ENCODE data around the gene CYP2W1.
"Not testable (repeated sequence)": the region's sequence is repeated elsewhere in the genome, so short reads cannot be mapped to it uniquely, and the experiment has no call there.

Gene CYP2W1

DNA sequence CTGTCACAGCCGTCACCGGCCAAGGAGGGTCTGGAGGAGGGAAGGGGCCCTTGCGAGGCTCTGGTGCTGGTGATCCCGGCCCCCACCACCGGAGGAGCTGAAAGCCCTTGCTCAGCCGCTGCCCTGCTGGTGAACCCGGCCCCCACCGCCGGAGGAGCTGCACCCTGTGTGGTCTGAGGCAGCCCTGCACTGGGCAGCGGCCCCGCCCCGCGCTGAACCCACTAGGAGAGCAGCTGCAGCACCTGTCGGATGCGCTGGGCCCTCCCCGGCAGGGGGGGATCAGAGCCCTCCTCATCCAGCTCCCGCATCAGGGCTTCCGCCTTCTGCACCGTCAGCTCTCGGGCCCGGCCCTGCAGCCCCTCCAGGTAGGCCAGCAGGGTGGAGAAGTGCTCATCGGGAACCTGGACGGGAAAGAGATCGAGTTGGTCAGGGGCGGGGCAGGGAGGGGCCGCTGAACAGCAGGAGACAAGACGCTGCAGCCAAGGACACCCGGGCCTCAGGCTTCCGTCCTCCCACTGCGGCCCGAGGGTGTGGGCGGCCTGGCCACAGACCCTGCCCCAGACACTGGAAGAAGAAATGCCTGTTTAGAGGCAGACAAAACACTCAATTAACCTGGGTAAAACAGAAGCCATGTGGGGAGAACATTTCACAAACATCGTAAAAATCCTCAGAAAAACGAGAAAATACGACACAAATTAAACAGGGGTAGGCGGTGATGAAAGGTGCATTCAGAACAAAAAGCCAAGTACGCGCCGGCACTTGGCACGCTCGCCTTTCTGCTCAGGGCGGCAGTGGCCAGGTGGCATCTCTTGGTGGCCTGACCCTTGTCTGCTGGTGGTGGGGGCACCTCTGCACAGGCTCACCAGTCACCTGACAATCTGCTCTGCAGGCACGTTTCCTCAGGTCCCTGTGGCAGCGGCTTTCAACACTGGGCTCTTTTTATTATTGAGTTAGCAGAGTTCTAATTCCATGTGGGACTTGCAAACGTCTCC is 14.7 kb downstream of the CYP2W1 start:
- no peak for DNase-seq

GRCh38 chr7:999149-999879 is 16.3 kb downstream of the CYP2W1 start:
- DNase-seq: no peak

- DNase-seq: no peak
Measured at GRCh38 chr7:999941-1000935, 17.3 kb downstream of the CYP2W1 start.

- DNase-seq: not testable (repeated sequence)
Measured at GRCh38 chr7:1001069-1001770, 18.2 kb downstream of the CYP2W1 start.

DNA sequence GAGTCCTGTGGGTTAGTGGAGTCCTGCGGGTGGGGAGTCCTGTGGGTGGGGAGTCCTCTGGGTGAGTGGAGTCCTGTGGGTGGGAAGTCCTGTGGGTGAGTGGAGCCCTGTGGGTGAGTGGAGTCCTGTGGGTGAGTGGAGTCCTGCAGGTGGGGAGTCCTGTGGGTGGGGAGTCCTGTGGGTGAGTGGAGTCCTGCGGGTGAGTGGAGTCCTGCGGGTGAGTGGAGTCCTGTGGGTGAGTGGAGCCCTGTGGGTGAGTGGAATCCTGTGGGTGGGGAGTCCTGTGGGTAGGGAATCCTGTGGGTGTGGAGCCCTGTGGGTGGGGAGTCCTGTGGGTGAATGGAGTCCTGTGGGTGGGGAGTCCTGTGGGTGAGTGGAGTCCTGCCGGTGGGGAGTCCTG is 19.0 kb downstream of the CYP2W1 start:
- DNase-seq: not testable (repeated sequence)

- not testable (repeated sequence) for DNase-seq
Measured at GRCh38 chr7:1002445-1002844, 19.5 kb downstream of the CYP2W1 start.

- DNase-seq: no peak
Measured at GRCh38 chr7:1004018-1004852, 21.3 kb downstream of the CYP2W1 start.

DNA sequence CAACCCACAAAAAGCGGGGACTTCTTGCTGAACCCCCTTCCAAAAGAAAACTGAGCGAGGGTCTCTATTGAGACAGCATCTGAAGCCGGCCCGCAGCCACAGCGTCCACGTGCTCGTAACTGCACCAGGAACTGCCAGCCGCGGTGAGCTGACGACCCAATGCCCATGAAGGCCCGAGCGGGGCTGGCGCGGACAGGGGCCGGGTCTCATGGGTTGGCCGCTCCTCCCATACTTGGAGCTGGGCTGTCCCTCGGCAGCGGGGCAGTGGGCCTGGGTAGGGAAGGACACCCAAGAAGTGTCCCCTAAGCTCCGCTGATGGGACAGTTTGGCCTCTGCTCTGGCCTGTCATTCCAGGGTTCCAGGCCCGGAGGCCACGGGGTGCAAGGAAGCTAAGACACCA is 22.3 kb downstream of the CYP2W1 start:
- no peak for DNase-seq

GRCh38 chr7:1007901-1008300 is 24.9 kb downstream of the CYP2W1 start:
- no peak for DNase-seq

DNA sequence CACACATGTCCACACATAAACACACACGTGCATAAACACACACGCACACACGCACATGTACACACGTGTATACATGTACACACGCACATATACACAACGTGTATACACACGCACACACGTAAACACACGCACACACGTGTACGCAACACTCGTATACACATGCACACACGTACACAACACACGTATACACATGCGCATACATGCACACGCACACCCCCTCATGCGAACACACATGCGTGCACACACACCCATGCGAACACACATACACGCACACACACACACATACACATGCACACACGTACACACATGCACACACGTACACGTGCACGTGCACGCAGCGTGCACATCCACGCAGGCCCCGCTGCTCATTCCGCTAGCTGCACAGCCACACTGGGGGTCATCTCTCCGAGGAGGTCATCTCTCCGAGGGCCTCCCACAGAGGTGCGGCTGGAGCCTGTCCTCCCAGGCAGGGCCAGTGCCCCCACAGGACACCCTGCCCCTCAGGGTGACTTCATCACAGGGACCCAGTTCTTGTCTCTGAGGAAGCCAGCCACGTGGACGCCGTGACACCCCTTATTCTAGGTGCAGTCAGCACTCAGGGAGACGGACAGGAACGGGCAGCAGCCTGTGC is 25.9 kb downstream of the CYP2W1 start:
- DNase-seq: no peak

DNA sequence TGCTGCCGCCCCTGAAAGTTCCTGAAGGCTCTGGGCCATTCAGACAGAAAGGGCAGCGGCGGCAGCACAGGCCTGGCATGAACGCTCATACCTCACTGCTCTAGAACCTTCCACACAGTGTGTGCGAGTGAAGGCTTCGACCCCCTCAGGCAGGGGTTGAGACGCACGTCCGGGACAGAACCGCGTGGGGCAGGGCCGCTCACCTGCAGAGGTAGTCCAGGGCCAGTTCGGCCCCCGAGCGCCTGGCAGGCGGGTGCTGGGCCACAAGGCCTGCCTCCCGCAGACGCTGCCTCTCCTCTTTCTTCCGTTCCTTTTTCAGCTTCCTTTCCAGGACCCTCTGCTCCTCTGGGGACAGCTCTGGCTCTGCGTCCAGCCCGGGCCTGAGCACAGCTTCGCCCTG is 26.8 kb downstream of the CYP2W1 start:
- no peak for DNase-seq

GRCh38 chr7:1010226-1010625 is 27.2 kb downstream of the CYP2W1 start:
- DNase-seq: no peak

- DNase-seq: peak in 2 of 5 experiments; percentile 18 to 73
Measured at GRCh38 chr7:1011297-1012003, 28.5 kb downstream of the CYP2W1 start.

- DNase-seq: no peak
Measured at GRCh38 chr7:1012004-1012715, 29.2 kb downstream of the CYP2W1 start.

DNA sequence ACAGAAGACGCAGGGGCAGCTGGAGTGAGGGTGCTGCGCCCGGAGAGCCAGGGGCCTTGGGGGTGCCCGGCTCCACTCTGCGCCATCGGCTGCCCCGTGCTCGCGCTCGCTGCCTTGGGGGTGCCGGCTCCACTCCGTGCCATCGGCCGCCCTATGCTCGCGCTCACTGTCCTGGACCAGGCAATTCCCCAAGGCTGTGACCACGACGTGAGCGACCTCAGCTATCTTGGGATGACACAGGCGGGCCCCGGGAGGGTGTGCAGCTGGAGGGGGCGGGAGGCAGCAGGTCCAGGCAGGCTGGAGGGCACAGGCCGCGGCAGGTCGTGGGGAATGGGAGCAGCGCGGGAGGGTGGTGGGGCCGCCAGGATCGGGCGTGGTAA is 29.7 kb downstream of the CYP2W1 start:
- no peak for DNase-seq

DNA sequence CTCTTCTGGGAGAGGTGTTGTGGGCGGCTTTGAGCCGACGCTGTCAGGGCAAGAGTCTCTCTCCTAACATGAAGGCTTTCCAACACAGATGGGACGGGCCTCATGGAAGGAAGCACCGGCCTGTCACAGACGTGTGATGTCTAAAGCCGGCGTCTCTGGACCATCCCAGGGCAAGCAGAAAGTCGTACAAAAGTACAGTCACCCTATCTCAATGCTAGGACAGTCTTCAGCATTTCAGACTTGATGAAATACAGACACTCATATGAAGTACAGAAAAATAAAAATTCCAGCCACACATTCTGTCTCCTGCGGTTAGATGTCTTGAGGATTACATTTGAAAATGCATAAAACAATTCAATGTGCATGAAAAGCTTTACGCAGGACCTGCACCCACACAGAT is 30.6 kb downstream of the CYP2W1 start:
- DNase-seq: no peak

DNA sequence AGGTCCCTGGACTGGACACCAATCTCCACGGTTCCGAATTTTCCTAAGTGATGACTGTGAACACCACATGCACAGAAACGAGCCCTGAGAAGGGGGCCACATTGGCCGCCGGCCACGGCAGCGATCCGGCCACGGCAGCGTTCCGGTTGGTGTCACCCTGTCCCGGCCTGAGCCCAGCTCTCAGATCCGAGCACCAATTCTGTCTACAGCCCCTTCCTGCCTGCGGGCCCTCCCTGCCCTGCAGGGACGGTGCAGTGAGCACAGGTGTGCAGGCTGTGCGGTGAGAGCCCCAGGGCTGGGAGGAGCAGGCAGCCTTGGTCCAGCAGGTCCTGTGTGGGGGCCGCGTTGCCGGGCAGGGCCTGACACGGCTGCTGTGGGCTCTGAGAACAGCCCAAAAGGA is 31.7 kb downstream of the CYP2W1 start:
- no peak for DNase-seq

GRCh38 chr7:1015196-1016121 is 32.5 kb downstream of the CYP2W1 start:
- no peak for DNase-seq
